NCI-H2171 treated with DMSO at 0.1 percent for 48 hours (cell line): ENCODE measurements around the gene C22orf31.

Experiments
- DNase-seq: peaks from one replicate; lab custom pipeline; 2025; lab: John Stamatoyannopoulos, UW

C22orf31 gene

DNA sequence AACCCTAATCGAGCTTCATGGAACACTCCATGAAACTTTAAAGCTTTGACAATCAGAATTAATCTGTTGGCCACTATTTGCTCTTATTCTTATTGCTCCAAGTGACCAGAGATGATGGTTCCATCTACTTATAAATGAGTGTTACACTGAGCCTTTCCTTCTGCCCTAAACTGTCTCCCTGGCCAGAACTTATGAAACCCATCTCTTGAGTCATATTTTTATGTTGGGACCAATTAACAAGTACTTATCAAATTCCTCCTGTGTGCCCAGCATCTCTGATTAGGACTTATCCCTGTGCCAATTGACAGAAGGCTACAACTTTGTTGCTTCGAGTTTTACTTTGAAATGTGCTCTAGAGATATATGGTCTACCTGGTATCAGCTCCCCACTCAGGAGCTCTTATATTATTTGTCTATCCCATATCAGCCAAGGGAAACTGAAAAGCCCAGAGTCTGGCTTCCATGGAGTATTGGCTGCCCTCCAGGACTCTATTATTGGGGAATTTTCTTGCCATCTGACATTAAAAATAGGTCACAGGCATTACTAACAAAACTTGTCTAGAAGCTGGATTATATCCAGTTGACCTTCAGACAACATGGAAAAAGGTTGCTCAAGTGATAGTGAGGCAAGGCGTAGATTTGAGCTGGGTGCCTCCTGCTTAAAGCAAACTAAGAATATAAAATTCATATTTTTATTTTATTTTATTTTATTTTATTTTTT is 20.0 kb upstream of the C22orf31 start:
- DNase-seq = peak; percentile 28

GRCh38 chr22:29080106-29080975 is 18.7 kb upstream of the C22orf31 start:
- DNase-seq = peak; percentile 92

GRCh38 chr22:29079218-29079901 is 17.7 kb upstream of the C22orf31 start:
- DNase-seq = peak; percentile 85

DNA sequence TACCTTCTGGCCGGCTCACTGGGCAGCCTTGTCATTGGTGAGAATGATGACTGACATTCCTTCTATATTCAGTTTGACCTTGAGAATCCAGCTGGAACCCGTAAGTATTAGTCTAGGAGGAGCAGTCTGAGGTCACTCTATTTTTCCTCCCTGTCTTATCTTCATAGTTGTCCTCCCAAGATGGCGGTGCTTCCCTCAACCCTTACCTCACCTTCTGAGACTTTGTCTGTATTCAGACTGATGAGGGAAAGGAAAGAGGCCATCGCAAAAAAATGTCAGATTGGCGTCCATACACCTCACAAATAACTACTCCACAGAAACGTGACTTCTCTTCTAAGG is 17.2 kb upstream of the C22orf31 start:
- no peak for DNase-seq

DNA sequence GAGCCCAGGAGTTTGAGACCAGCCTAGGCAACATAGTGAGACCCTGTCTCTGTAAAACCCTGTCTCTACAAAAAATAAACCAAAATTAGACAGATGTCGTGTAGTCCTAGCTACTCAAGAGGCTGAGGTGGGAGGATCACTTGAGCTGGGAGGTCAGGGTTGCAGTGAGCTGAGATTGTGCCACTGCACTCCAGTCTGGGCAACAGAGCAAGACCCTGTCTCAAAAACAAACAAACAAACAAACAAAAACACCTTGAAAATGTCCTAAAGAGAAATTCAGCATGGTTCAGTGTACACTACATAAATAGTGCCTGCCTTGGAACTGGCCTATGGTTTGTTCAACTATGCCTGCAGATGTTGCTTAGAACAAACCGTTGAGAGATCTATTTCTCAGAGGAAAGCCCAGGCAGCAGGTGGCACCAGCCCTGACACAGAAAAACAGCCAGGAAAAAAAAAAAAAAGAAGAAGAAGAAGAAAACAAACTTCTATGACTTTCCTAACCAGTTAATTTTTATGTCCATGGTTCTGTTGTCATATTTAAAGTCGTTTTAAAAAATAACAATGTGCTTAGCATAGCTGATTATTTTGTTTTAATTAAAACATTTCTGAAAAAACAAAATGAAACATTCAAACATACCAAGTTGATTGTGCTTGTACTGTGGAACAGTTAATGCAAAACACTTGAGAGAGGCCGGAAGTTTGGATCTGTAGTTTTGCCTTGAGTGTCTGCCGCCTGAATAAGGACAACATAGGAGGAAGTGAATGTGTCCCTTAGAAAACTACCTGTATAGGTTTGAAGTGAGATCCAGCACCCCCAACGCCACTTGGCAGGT is 16.6 kb upstream of the C22orf31 start:
- peak; percentile 79 for DNase-seq

GRCh38 chr22:29074276-29074772 is 12.7 kb upstream of the C22orf31 start:
- DNase-seq = no peak

GRCh38 chr22:29073618-29074275 is 12.1 kb upstream of the C22orf31 start:
- peak; percentile 59 for DNase-seq

- no peak for DNase-seq
Measured at GRCh38 chr22:29072979-29073617, 11.5 kb upstream of the C22orf31 start, which contains the start of gene KREMEN1. TSS of gene KREMEN1 (plus strand) at chr22:29073035. CDS start at chr22:29073131, 96 bp downstream.

DNA sequence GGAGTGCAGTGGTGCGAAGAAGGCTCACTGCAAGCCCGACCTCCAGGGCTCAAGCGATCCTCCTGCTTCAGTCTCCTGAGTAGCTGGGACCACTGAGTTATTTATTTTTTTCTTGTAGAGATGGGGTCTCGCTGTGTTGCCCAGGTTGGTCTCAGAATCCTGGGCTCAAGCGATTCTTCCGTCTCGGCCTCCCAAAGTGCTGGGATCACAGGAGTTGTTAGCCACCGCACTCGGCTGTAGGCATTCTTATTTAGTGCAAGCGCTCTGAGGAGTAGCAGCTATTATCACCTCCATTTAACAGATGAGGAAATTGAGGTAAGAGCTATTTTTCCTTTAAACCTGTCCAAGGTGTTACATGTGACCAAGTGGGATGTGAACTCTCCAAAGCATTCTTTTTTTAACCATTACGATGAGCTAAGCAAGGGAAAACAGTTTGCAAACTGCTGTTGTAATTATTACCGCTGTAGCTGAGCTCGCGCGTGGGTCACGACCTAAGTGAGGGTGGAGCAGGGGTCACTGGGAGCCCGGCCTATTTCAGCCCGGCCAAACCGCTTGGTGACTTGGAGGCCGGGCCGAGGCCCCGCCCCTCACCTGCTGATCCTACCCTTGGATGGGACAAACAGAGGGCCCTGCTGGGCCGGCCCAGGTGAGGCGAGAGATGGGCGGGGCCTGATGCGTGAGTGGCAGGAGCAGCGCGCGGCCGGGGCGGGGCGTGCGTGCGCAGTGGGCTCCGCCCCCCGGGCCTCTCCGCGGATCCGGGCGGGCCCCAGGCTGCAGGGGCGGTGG is 10.8 kb upstream of the C22orf31 start:
- peak; percentile 87 for DNase-seq

DNA sequence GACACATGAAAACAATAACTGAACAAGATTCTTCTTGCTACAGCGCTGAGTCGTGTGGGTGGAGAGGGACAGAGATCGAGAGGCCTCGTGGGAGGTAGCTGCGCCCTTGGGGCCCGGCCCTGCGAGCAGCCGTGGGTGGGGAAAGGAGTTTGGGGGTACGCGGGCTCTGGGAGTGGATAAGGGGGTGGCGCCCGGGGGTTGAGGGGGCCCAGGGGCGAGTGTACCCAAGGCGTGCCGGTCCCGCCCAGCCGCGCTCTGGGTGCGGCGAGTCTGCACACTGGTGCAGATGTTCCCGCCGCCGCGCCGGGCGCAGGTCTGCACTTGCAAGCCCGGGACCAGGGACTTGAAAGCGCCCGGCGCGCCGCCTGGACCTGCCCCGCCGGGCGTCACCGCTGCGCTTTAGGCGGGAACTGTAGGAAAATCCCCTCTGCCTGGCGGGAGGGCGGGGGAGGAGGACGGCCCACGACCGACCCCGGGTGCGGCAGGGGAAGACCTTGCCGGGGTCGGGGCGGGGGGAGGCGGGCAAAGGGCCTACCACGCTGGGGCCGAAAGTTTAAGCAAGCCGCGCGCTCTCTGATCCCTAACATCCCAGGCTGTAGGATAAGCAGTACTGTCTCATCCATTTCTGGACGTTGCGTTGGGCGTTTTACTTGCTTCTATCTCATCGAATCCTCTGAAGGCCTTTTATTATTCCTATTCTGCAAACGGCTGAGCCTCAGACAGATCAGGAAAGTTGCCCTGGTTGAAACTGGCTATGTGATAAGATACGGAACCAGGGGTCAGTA is 9.8 kb upstream of the C22orf31 start:
- DNase-seq = peak; percentile 89

DNA sequence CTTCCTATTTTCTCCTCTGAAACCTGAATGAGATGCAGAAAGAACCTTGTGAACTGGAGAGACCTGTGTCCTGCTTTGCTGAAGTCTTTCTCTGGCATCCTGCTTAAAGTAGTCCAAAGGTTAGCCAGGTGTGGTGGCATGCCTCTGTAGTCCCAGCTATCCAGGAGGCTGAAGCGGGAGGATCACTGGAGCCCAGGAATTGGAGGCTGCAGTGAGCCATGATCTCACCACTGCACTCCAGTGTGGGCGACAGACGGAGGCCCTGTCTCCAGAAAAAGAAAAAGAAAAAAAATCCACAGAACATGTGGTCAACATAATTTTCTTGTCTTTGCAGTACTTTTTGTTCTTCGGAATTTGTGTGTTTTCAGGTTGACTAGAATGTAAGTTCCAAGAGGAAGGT is 8.9 kb upstream of the C22orf31 start:
- peak; percentile 47 for DNase-seq

GRCh38 chr22:29069463-29069862 is 7.8 kb upstream of the C22orf31 start:
- no peak for DNase-seq

- no peak for DNase-seq
Measured at GRCh38 chr22:29065468-29066190, 4.0 kb upstream of the C22orf31 start.

GRCh38 chr22:29062286-29062821 is 723 bp upstream of the C22orf31 start:
- peak; percentile 33 for DNase-seq

GRCh38 chr22:29060931-29061330 is 700 bp downstream of the C22orf31 start:
- DNase-seq = no peak

DNA sequence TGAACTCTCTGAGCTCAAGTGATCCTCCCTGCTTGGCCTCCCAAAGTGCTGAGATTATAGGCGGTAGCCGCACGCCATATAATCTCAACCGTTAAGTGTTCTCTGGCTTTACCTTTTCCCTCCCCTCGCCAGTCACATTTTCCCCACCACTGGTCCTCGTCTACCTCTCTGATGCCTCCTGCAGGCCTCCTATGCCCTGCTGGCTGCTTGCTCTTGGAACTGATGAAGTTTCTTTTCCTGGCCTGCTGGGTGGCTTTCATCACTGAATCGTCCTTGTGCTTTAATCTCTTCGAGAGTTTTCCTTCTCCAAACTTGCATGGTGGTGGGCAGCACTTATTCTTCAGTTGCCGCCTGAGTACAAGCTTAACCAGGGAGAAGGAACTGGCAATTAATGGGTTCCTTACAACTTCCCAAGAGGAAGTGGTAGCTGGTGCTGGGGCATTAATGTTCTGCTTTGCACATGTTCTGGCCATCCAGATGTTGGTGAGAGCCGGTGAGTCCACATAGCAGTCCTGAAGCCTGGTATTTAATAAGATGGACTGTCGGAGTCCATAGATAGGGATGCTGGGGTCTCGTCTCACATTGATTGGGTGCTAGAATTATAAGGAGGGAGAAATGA is 1.3 kb downstream of the C22orf31 start:
- DNase-seq = no peak

GRCh38 chr22:29056472-29056871 is 5.2 kb downstream of the C22orf31 start:
- no peak for DNase-seq
